ENCODE results near the gene BAG1. TPM values are rescaled to one million over a fixed set of nuclear protein-coding genes. Genes with fewer than 3 reads are reported as not detected.

The BAG1 gene
- total RNA-seq (2014; rRNA removed; shearing (Covaris generic)), result 44.0 and 55.4 TPM in 2 replicates
- polyA plus RNA-seq (2016; fragmentation: Nextera tagmentation; extraction: Ambion mirVana), result 39.2 and 44.7 TPM in 2 replicates
- long read RNA-seq, transcript BAG1-210 (7 exons, 3,786 nt), result major isoform, 30 of 35 reads
- long read RNA-seq, partial matches to known transcripts, result 3 of 35 reads
- long read RNA-seq, other reads (novel, unspliced or antisense), result 1 of 35 reads

- peaks cover 48% of the 10 kb centered on the region for H3K36me3 Mint-ChIP-seq (ENCODE audit: low read depth)
- H3K27ac Mint-ChIP-seq, result peak within 1 kb of the TSS; percentile 93
- Histone ChIP-seq H3K27ac (ENCODE audit: low read depth) (0 out of 2 replicates have a peak within 1 kb of the TSS, but pooled peaks have one; percentile 32), H3F3A (replicated peaks; ENCODE audit: low read depth) (no peaks in the 10 kb centered on the region), H3K4me1 (ENCODE audit: insufficient read depth) (peaks cover 5% of the 10 kb centered on the region; the same call in 1 of the 2 replicates), H3K4me3 (peak within 1 kb of the TSS; percentile 99), H3K79me2 (replicated peaks; ENCODE audit: insufficient read depth) (peaks cover 38% of the 10 kb centered on the region), H4K20me1 (replicated peaks; ENCODE audit: insufficient read depth) (peaks cover 11% of the 10 kb centered on the region), H3K4me2 (peak within 1 kb of the TSS; percentile 98), H3K9me2 (ENCODE audit: insufficient read depth) (no peaks in the 10 kb centered on the region), H2AFZ (peak within 1 kb of the TSS; percentile 86), H3K36me3 (ENCODE audit: insufficient read depth) (peaks cover 48% of the 10 kb centered on the region), H3K27me3 (ENCODE audit: insufficient read depth) (no peaks in the 10 kb centered on the region)
- TF ChIP-seq STAT1 (IDR thresholded peaks at IDR 0.05; ENCODE audit: unreplicated experiment), result no peak
- peak in 1 of 2 experiments; percentile 21; a peak in 2 of 4 replicates for TF ChIP-seq CTCF (conservative IDR thresholded peaks at IDR 0.05; ENCODE audit: low read depth in 2 of 2)
- peak; percentile 28 for TF ChIP-seq CREB1 (CRISPR knock-in tag; IDR thresholded peaks at IDR 0.05; ENCODE audit: low read depth)
- TF ChIP-seq EZH2phosphoT487 (IDR thresholded peaks at IDR 0.05; ENCODE audit: unreplicated experiment), result no peak
- TF ChIP-seq ETS1 (IDR thresholded peaks at IDR 0.05), result peak; percentile 71; the same call in 1 of the 2 replicates
- TF ChIP-seq, protein P1, sequence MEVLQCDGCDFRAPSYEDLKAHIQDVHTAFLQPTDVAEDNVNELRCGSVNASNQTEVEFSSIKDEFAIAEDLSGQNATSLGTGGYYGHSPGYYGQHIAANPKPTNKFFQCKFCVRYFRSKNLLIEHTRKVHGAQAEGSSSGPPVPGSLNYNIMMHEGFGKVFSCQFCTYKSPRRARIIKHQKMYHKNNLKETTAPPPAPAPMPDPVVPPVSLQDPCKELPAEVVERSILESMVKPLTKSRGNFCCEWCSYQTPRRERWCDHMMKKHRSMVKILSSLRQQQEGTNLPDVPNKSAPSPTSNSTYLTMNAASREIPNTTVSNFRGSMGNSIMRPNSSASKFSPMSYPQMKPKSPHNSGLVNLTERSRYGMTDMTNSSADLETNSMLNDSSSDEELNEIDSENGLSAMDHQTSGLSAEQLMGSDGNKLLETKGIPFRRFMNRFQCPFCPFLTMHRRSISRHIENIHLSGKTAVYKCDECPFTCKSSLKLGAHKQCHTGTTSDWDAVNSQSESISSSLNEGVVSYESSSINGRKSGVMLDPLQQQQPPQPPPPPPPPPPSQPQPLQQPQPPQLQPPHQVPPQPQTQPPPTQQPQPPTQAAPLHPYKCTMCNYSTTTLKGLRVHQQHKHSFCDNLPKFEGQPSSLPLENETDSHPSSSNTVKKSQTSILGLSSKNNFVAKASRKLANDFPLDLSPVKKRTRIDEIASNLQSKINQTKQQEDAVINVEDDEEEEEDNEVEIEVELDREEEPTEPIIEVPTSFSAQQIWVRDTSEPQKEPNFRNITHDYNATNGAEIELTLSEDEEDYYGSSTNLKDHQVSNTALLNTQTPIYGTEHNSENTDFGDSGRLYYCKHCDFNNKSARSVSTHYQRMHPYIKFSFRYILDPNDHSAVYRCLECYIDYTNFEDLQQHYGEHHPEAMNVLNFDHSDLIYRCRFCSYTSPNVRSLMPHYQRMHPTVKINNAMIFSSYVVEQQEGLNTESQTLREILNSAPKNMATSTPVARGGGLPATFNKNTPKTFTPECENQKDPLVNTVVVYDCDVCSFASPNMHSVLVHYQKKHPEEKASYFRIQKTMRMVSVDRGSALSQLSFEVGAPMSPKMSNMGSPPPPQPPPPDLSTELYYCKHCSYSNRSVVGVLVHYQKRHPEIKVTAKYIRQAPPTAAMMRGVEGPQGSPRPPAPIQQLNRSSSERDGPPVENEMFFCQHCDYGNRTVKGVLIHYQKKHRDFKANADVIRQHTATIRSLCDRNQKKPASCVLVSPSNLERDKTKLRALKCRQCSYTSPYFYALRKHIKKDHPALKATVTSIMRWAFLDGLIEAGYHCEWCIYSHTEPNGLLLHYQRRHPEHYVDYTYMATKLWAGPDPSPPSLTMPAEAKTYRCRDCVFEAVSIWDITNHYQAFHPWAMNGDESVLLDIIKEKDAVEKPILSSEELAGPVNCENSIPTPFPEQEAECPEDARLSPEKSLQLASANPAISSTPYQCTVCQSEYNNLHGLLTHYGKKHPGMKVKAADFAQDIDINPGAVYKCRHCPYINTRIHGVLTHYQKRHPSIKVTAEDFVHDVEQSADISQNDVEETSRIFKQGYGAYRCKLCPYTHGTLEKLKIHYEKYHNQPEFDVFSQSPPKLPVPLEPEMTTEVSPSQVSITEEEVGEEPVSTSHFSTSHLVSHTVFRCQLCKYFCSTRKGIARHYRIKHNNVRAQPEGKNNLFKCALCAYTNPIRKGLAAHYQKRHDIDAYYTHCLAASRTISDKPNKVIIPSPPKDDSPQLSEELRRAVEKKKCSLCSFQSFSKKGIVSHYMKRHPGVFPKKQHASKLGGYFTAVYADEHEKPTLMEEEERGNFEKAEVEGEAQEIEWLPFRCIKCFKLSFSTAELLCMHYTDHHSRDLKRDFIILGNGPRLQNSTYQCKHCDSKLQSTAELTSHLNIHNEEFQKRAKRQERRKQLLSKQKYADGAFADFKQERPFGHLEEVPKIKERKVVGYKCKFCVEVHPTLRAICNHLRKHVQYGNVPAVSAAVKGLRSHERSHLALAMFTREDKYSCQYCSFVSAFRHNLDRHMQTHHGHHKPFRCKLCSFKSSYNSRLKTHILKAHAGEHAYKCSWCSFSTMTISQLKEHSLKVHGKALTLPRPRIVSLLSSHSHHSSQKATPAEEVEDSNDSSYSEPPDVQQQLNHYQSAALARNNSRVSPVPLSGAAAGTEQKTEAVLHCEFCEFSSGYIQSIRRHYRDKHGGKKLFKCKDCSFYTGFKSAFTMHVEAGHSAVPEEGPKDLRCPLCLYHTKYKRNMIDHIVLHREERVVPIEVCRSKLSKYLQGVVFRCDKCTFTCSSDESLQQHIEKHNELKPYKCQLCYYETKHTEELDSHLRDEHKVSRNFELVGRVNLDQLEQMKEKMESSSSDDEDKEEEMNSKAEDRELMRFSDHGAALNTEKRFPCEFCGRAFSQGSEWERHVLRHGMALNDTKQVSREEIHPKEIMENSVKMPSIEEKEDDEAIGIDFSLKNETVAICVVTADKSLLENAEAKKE (CRISPR knock-in tag; IDR thresholded peaks at IDR 0.05), result no peak
- peak; percentile 72 for TF ChIP-seq POLR2AphosphoS5 (IDR thresholded peaks at IDR 0.05; ENCODE audit: low read depth)
- no peak for TF ChIP-seq ZNF114 (CRISPR knock-in tag; IDR thresholded peaks at IDR 0.05)
- no peak for TF ChIP-seq REST (IDR thresholded peaks at IDR 0.05; ENCODE audit: unreplicated experiment)
- H3K9me3 Mint-ChIP-seq, result no peaks in the 10 kb centered on the region
- peaks cover 10% of the 10 kb centered on the region for H3K4me1 Mint-ChIP-seq
- DNase-seq (ENCODE audit: low spot score), result peak; percentile 100
- ATAC-seq, result peak; percentile 91
- H3K27me3 Mint-ChIP-seq (ENCODE audit: insufficient read depth, low read depth, poor library complexity), result peaks cover 2% of the 10 kb centered on the region
- peak within 1 kb of the TSS; percentile 97 for H3K4me3 Mint-ChIP-seq
These were observed at the start of gene BAG1, which contains the start of gene CHMP5 for GRCh38 chr9:33264473-33265177. Gene BAG1, minus strand, starts transcription at chr9:33264708. Gene CHMP5, plus strand, starts transcription at chr9:33265049. Its CDS starts 30 bp downstream, at chr9:33265079.
